Lower leg skin (tissue), 4 donors: ENCODE measurements around the gene FTO. TPM values are rescaled to one million over a fixed set of nuclear protein-coding genes. Genes with fewer than 3 reads are reported as not detected.

ENCODE experiments used
- DNase-seq, 2 donors: peaks; one replicate each; pipeline ENCODE4 v3.0.0-alpha.2; 2019; ENCODE audit warnings: low spot score in 2 of 2
- H3K4me3 ChIP-seq: fragments of 200-600 bp; sonication (generic); 2 replicates; pipeline ENCODE4 v1.5.1; 2017; ENCODE audit warnings: mild to moderate bottlenecking, low read depth; ENCODE audit not compliant: poor library complexity, severe bottlenecking
- CTCF ChIP-seq, 3 donors: fragments of 450-650 bp; IDR thresholded peaks; one replicate each; pipeline ENCODE4 v1.5.1; 2016; ENCODE audit warnings: antibody characterized with exemption in 3 of 3, mild to moderate bottlenecking in 3 of 3, moderate library complexity in 2 of 3
- POLR2A ChIP-seq, 2 donors: fragments of 450-650 bp; IDR thresholded peaks; one replicate each; pipeline ENCODE4 v1.6.1; 2016 to 2017; ENCODE audit warnings: antibody characterized with exemption in 2 of 2, mild to moderate bottlenecking in 1 of 2, moderate library complexity in 1 of 2
- WGBS, 2 donors: methylation state at CpG; one replicate each; pipeline ENCODE4 v1.1.5; 2018; 5-methylcytosine and 5-hydroxymethylcytosine counted together
- intact Hi-C: fragments of 100-400 bp; cut with DNase I; formaldehyde crosslinking; loops from one replicate; pipeline ENCODE4 v1.15.0; 2023; ENCODE audit warnings: low total_unique reads
- total RNA-seq, 4 donors: library from RNA; depleted of rRNA; stranded (reverse); fragments of >200 nt; gene quantifications; one replicate each; pipeline ENCODE4 v1.1.0, GENCODE V29; 2016

FTO gene
- total RNA-seq, 4 donors from 2014 or later: 61.2 to 88.2 (median 64.1) TPM

GRCh38 chr16:54153240-54153934 is 449.4 kb downstream of the FTO start:
- TF ChIP-seq POLR2A (IDR thresholded peaks at IDR 0.05): no peak
- TF ChIP-seq CTCF (IDR thresholded peaks at IDR 0.05): no peak
- peak in 1 of 2 donors; percentile 36 for DNase-seq
- intact Hi-C loops: no loop called here
- no peak overlapping the region for H3K4me3 ChIP-seq
- 92 to 94% methylated on average over 12 of the region's 12 CpGs for WGBS, 2 donors

GRCh38 chr16:54156349-54156748 is 452.4 kb downstream of the FTO start:
- DNase-seq: peak in 1 of 2 donors; percentile 34
- intact Hi-C loops: no loop called here
- 100% methylated on average over 1 of the region's 1 CpG for WGBS, 2 donors
- H3K4me3 ChIP-seq: no peak overlapping the region
- TF ChIP-seq CTCF (IDR thresholded peaks at IDR 0.05): no peak
- TF ChIP-seq POLR2A (IDR thresholded peaks at IDR 0.05): no peak

- H3K4me3 ChIP-seq: no peak overlapping the region
- no peak for TF ChIP-seq POLR2A (IDR thresholded peaks at IDR 0.05)
- TF ChIP-seq CTCF (IDR thresholded peaks at IDR 0.05): no peak
- intact Hi-C loops: no loop called here
- 84% methylated on average over 4 of the region's 4 CpGs for WGBS, 2 donors
- DNase-seq: no peak
Observed at GRCh38 chr16:54158986-54159385, 455.0 kb downstream of the FTO start.

- TF ChIP-seq CTCF (IDR thresholded peaks at IDR 0.05) (no peak), POLR2A (IDR thresholded peaks at IDR 0.05) (no peak)
- intact Hi-C loops: no loop called here
- WGBS, 2 donors: 76 to 83% methylated on average over 6 of the region's 6 CpGs
- no peak for DNase-seq
- H3K4me3 ChIP-seq: no peak overlapping the region
Observed at GRCh38 chr16:54159490-54160080, 455.6 kb downstream of the FTO start.

- WGBS, 2 donors: 87 to 88% methylated on average over 7 of the region's 7 CpGs
- DNase-seq: peak in 1 of 2 donors; percentile 59
- H3K4me3 ChIP-seq: no peak overlapping the region
Observed at GRCh38 chr16:54160252-54160860, 456.4 kb downstream of the FTO start.

More at GRCh38 chr16:54160252-54160860, 456.4 kb downstream of the FTO start:
- TF ChIP-seq CTCF (IDR thresholded peaks at IDR 0.05) (no peak), POLR2A (IDR thresholded peaks at IDR 0.05) (no peak)
- intact Hi-C loops: no loop called here
